ENCODE data around the gene VHLL. TPM values are rescaled to one million over a fixed set of nuclear protein-coding genes. Genes with fewer than 3 reads are reported as not detected.
A peak's percentile ranks its signal among the peaks of the same experiment; 100 is the strongest.

The VHLL gene
- total RNA-seq, 1 donor = not detected

- Histone ChIP-seq H3K36me3 (ENCODE audit: insufficient read depth, low read length) (peaks cover 86% of the 10 kb centered on the region), H3K79me2 (ENCODE audit: insufficient read depth, low read length) (peaks cover 2% of the 10 kb centered on the region), H3K9me3 (ENCODE audit: low read depth, low read length) (no peaks in the 10 kb centered on the region)
Observed at GRCh38 chr1:156319664-156320063, 20.6 kb upstream of the VHLL start.

GRCh38 chr1:156316909-156317308 lies 17.8 kb upstream of the VHLL start:
- peaks cover 2% of the 10 kb centered on the region for H4K20me1 ChIP-seq (ENCODE audit: insufficient read depth, low read length)
- peaks cover 86% of the 10 kb centered on the region for H3K36me3 ChIP-seq (ENCODE audit: insufficient read depth, low read length)
- DNase-seq (ENCODE audit: insufficient read length, low spot score, missing footprints) = peak; percentile 17
- TF ChIP-seq, protein P1, sequence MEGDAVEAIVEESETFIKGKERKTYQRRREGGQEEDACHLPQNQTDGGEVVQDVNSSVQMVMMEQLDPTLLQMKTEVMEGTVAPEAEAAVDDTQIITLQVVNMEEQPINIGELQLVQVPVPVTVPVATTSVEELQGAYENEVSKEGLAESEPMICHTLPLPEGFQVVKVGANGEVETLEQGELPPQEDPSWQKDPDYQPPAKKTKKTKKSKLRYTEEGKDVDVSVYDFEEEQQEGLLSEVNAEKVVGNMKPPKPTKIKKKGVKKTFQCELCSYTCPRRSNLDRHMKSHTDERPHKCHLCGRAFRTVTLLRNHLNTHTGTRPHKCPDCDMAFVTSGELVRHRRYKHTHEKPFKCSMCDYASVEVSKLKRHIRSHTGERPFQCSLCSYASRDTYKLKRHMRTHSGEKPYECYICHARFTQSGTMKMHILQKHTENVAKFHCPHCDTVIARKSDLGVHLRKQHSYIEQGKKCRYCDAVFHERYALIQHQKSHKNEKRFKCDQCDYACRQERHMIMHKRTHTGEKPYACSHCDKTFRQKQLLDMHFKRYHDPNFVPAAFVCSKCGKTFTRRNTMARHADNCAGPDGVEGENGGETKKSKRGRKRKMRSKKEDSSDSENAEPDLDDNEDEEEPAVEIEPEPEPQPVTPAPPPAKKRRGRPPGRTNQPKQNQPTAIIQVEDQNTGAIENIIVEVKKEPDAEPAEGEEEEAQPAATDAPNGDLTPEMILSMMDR (IDR thresholded peaks at IDR 0.05; ENCODE audit: extremely low read depth, low read depth, low read length) = no peak
- no peak overlapping the region for H3K4me2 ChIP-seq (ENCODE audit: insufficient read depth, low read length)
- H3K27me3 ChIP-seq (ENCODE audit: insufficient read depth, low read length) = no peaks in the 10 kb centered on the region
- H3K4me1 ChIP-seq (ENCODE audit: insufficient read depth, low read length) = no peaks in the 10 kb centered on the region
- no peak overlapping the region for H3K27ac ChIP-seq (ENCODE audit: low read depth, low read length)
- H3K9me3 ChIP-seq (ENCODE audit: low read depth, low read length) = no peaks in the 10 kb centered on the region
- no peak overlapping the region for H3K4me3 ChIP-seq (ENCODE audit: insufficient read depth, low read length)
- H3K79me2 ChIP-seq (ENCODE audit: insufficient read depth, low read length) = peaks cover 2% of the 10 kb centered on the region
- no peak overlapping the region for H2AFZ ChIP-seq (ENCODE audit: low read length)

More at GRCh38 chr1:156319664-156320063, 20.6 kb upstream of the VHLL start:
- no peak overlapping the region for H3K4me3 ChIP-seq (ENCODE audit: insufficient read depth, low read length)
- DNase-seq (ENCODE audit: insufficient read length, low spot score, missing footprints) = peak; percentile 81
- H3K4me1 ChIP-seq (ENCODE audit: insufficient read depth, low read length) = no peaks in the 10 kb centered on the region
- H2AFZ ChIP-seq (ENCODE audit: low read length) = no peak overlapping the region
- TF ChIP-seq, protein P1 (IDR thresholded peaks at IDR 0.05; ENCODE audit: extremely low read depth, low read depth, low read length) = peak; percentile 63
- H3K4me2 ChIP-seq (ENCODE audit: insufficient read depth, low read length) = no peak overlapping the region
- no peak overlapping the region for H3K27ac ChIP-seq (ENCODE audit: low read depth, low read length)
- no peaks in the 10 kb centered on the region for H3K27me3 ChIP-seq (ENCODE audit: insufficient read depth, low read length)
- H4K20me1 ChIP-seq (ENCODE audit: insufficient read depth, low read length) = peaks cover 2% of the 10 kb centered on the region

DNA sequence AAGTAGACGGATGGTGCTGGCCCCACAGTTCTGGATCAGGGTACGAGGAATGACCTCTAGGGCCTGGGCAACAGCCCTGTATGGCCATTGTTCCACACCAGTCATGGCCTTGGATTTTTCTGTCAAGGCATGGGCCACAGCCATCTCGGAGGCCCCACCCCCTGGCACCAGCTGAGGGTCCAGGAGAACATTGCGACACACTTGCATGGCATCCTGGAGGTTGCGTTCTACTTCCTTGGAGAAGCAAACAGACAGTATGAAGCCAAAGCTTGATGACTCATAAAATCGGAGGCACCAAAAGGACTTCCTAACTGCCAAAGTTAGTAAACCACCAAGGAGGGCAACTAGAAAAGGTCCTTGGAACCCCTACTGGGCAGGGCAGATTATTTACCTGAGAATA lies 11.9 kb upstream of the VHLL start:
- TF ChIP-seq, protein P1 (IDR thresholded peaks at IDR 0.05; ENCODE audit: extremely low read depth, low read depth, low read length) = no peak
- no peaks in the 10 kb centered on the region for H3K27me3 ChIP-seq (ENCODE audit: insufficient read depth, low read length)
- H3K27ac ChIP-seq (ENCODE audit: low read depth, low read length) = no peak overlapping the region
- peak; percentile 58 for DNase-seq (ENCODE audit: insufficient read length, low spot score, missing footprints)
- peaks cover 70% of the 10 kb centered on the region for H3K36me3 ChIP-seq (ENCODE audit: insufficient read depth, low read length)
- H3K79me2 ChIP-seq (ENCODE audit: insufficient read depth, low read length) = peaks cover 3% of the 10 kb centered on the region
- no peaks in the 10 kb centered on the region for H3K9me3 ChIP-seq (ENCODE audit: low read depth, low read length)
- H3K4me2 ChIP-seq (ENCODE audit: insufficient read depth, low read length) = no peak overlapping the region
- H2AFZ ChIP-seq (ENCODE audit: low read length) = no peak overlapping the region
- H3K4me1 ChIP-seq (ENCODE audit: insufficient read depth, low read length) = peaks cover 12% of the 10 kb centered on the region
- no peak overlapping the region for H3K4me3 ChIP-seq (ENCODE audit: insufficient read depth, low read length)
- H4K20me1 ChIP-seq (ENCODE audit: insufficient read depth, low read length) = peaks cover 5% of the 10 kb centered on the region

DNA sequence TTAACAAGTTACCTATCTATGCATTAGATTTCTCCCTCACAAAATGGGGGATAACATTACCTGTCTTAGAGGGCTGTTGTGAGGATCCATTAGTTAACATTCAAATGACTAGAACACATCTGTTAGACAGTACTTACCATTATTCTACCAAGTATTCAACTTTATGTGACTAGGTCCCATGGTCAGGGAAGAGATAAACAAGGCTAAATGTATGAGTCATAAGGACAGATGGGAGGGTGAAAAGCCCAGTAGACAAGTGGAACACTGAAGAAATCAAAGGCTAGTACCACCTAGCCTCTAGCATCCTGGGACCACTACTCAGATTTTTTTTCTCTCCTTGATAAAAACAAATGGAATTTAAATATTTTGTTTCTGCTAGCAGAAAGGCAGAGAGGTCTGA lies 9.0 kb upstream of the VHLL start:
- no peak overlapping the region for H3K4me3 ChIP-seq (ENCODE audit: insufficient read depth, low read length)
- peaks cover 12% of the 10 kb centered on the region for H3K4me1 ChIP-seq (ENCODE audit: insufficient read depth, low read length)
- no peaks in the 10 kb centered on the region for H3K27me3 ChIP-seq (ENCODE audit: insufficient read depth, low read length)
- no peak overlapping the region for H3K4me2 ChIP-seq (ENCODE audit: insufficient read depth, low read length)
- no peak overlapping the region for H2AFZ ChIP-seq (ENCODE audit: low read length)
- TF ChIP-seq, protein P1 (IDR thresholded peaks at IDR 0.05; ENCODE audit: extremely low read depth, low read depth, low read length) = no peak
- peaks cover 55% of the 10 kb centered on the region for H3K36me3 ChIP-seq (ENCODE audit: insufficient read depth, low read length)
- H3K9me3 ChIP-seq (ENCODE audit: low read depth, low read length) = no peaks in the 10 kb centered on the region
- H3K79me2 ChIP-seq (ENCODE audit: insufficient read depth, low read length) = peaks cover 3% of the 10 kb centered on the region
- peak; percentile 84 for DNase-seq (ENCODE audit: insufficient read length, low spot score, missing footprints)
- peaks cover 7% of the 10 kb centered on the region for H4K20me1 ChIP-seq (ENCODE audit: insufficient read depth, low read length)
- peak overlapping the region; percentile 41 for H3K27ac ChIP-seq (ENCODE audit: low read depth, low read length)

All from osteoblast (primary cell).